CD14-positive monocyte (primary cell): ENCODE results near the gene APEX2. TPM values are rescaled to one million over a fixed set of nuclear protein-coding genes. Genes with fewer than 3 reads are reported as not detected.
A peak's percentile ranks its signal among the peaks of the same experiment; 100 is the strongest.

ENCODE experiments used
- DNase-seq, 3 donors: peaks; one replicate each; pipeline ENCODE4 v3.0.0-alpha.2; 2011 to 2022
- H2AFZ ChIP-seq: 2 replicates; pipeline ENCODE4 v1.6.0; 2012; ENCODE audit warnings: mild to moderate bottlenecking, low read depth, low read length, inconsistent platforms; ENCODE audit not compliant: insufficient read depth, poor library complexity, severe bottlenecking
- H3K27ac ChIP-seq, 2 donors: 1 replicate in 1 of 2; 2 replicates in 1 of 2; pipeline ENCODE4 v1.5.1; 2012 to 2013; ENCODE audit warnings: low read length in 2 of 2, control low read depth in 1 of 2, inconsistent platforms in 1 of 2, low read depth in 1 of 2, mild to moderate bottlenecking in 1 of 2
- H3K27me3 ChIP-seq, 2 donors: one replicate each; pipeline versions ENCODE4 v1.6.0 to v1.6.1; 2011 to 2013; ENCODE audit warnings: low read length in 2 of 2; ENCODE audit not compliant: control insufficient read depth in 2 of 2, insufficient read depth in 2 of 2
- H3K36me3 ChIP-seq, 2 donors: replicated peaks in 1 of 2; 1 replicate in 1 of 2; 2 replicates in 1 of 2; pipeline versions ENCODE4 v1.5.1 to v1.6.1; 2012 to 2013; ENCODE audit warnings: low read length in 2 of 2, control low read depth in 1 of 2, inconsistent platforms in 1 of 2, mild to moderate bottlenecking in 1 of 2; ENCODE audit not compliant: insufficient read depth in 2 of 2, control insufficient read depth in 1 of 2
- H3K4me1 ChIP-seq, 2 donors: 1 replicate in 1 of 2; 2 replicates in 1 of 2; pipeline versions ENCODE4 v1.5.1 to v1.6.1; 2012 to 2013; ENCODE audit warnings: low read length in 2 of 2, control low read depth in 1 of 2, inconsistent platforms in 1 of 2, mild to moderate bottlenecking in 1 of 2, moderate library complexity in 1 of 2; ENCODE audit not compliant: insufficient read depth in 2 of 2, control insufficient read depth in 1 of 2
- H3K4me2 ChIP-seq: replicated peaks from 2 replicates; pipeline ENCODE3; 2012; ENCODE audit warnings: low read length, moderate library complexity, mild to moderate bottlenecking; ENCODE audit not compliant: poor library complexity, severe bottlenecking; ENCODE audit errors: extremely low read depth
- H3K4me3 ChIP-seq, 3 experiments: fragments of 200-600 bp in 1 of 3; sonication (generic) in 1 of 3; replicated peaks in 1 of 3; 1 replicate in 2 of 3; 2 replicates in 1 of 3; pipeline ENCODE4 v1.5.1; 2011 to 2013; ENCODE audit warnings: low read length in 3 of 3, mild to moderate bottlenecking in 3 of 3, control low read depth in 2 of 3, low read depth in 2 of 3, inconsistent platforms in 1 of 3, moderate library complexity in 1 of 3
- H3K79me2 ChIP-seq: 2 replicates; pipeline ENCODE4 v1.6.0; 2012; ENCODE audit warnings: mild to moderate bottlenecking, control low read depth, inconsistent platforms, low read length, moderate library complexity; ENCODE audit not compliant: insufficient read depth
- H3K9ac ChIP-seq: 2 replicates; pipeline ENCODE4 v1.6.0; 2017; ENCODE audit warnings: low read length, mild to moderate bottlenecking; ENCODE audit not compliant: insufficient read depth, poor library complexity, severe bottlenecking
- H3K9me3 ChIP-seq, 2 donors: replicated peaks in 1 of 2; 1 replicate in 1 of 2; 2 replicates in 1 of 2; pipeline versions ENCODE4 v1.5.1 to v1.6.1; 2012 to 2013; ENCODE audit warnings: low read length in 2 of 2, control low read depth in 1 of 2; ENCODE audit not compliant: control insufficient read depth in 1 of 2, insufficient read depth in 1 of 2
- H4K20me1 ChIP-seq: 2 replicates; pipeline ENCODE4 v1.6.0; 2012; ENCODE audit warnings: mild to moderate bottlenecking, low read length, control low read depth, moderate library complexity; ENCODE audit not compliant: insufficient read depth
- H3K27ac Mint-ChIP-seq, 7 donors: one replicate each; pipeline ENCODE4 v1.8.0; 2020; ENCODE audit warnings: mild to moderate bottlenecking in 7 of 7, mixed read lengths in 7 of 7, moderate library complexity in 6 of 7, inconsistent platforms in 2 of 7
- H3K27me3 Mint-ChIP-seq, 3 donors: one replicate each; pipeline ENCODE4 v1.8.0; 2021 to 2022; ENCODE audit warnings: low read depth in 3 of 3, mild to moderate bottlenecking in 3 of 3, mixed read lengths in 3 of 3, moderate library complexity in 3 of 3, inconsistent platforms in 1 of 3
- H3K36me3 Mint-ChIP-seq, 2 donors: one replicate each; pipeline ENCODE4 v1.8.0; 2020; ENCODE audit warnings: mixed read lengths in 2 of 2, inconsistent platforms in 1 of 2, mild to moderate bottlenecking in 1 of 2
- H3K4me1 Mint-ChIP-seq: one replicate; pipeline ENCODE4 v1.8.0; 2020; ENCODE audit warnings: mild to moderate bottlenecking, mixed read lengths
- H3K4me3 Mint-ChIP-seq, 2 donors: one replicate each; pipeline ENCODE4 v1.8.0; 2020; ENCODE audit warnings: mild to moderate bottlenecking in 2 of 2, mixed read lengths in 2 of 2, moderate library complexity in 1 of 2
- H3K9me3 Mint-ChIP-seq, 7 donors: one replicate each; pipeline ENCODE4 v1.8.0; 2020 to 2022; ENCODE audit warnings: mixed read lengths in 7 of 7, mild to moderate bottlenecking in 6 of 7, moderate library complexity in 6 of 7, inconsistent platforms in 2 of 7
- WGBS: methylation state at CpG from one replicate; pipeline ENCODE4 v1.1.5; 2013; ENCODE audit warnings: missing lambda C conversion rate; ENCODE audit not compliant: insufficient coverage; 5-methylcytosine and 5-hydroxymethylcytosine counted together
- intact Hi-C, 2 donors: fragments of 100-400 bp; cut with micrococcal nuclease; formaldehyde crosslinking; loops; one replicate each; pipeline versions ENCODE4 v1.15.0 to v1.15.1; 2023
- polyA plus RNA-seq, 3 donors: library from polyadenylated mRNA; depleted of rRNA in 1 of 3; unstranded in 2 of 3; stranded (reverse) in 1 of 3; fragments of 300-500 nt in 2 of 3; fragments of >200 nt in 1 of 3; fragmentation: Illumina TruSeq in 2 of 3; gene quantifications; 1 replicate in 2 of 3; 2 replicates in 1 of 3; pipeline ENCODE4 v1.2.3, GENCODE V29; 2012 to 2021
- TF ChIP-seq, protein P1 (sequence below): fragments of 200-600 bp; IDR thresholded peaks from one replicate; pipeline ENCODE4 v1.8.0; 2022; ENCODE audit warnings: antibody characterized with exemption, mild to moderate bottlenecking

APEX2 gene
- polyA plus RNA-seq, 3 donors = 13.3 to 17.8 (median 14.4) TPM

DNA sequence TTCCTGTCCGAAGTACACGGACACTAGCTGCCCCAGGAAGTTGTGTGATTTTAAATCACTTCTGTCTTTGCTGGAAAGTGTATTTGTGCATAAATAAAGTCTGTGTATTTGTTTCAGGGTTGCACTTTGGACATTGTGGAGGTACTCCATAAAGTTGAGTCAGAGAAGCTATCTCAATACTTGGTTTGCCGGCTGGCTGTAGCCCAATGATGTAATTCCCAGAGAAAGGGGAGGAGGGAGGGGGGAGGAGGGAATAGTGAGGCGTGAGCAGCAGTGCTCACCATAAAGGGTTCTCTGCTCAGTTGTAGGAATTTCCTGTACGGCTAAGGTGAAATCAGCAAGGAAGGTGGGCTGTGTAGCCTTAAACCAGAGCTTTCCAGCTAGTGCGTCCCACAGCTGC is 7.5 kb downstream of the APEX2 start:
- Histone ChIP-seq H3K4me1 (peaks cover 14 to 17% of the 10 kb centered on the region in 2 donors), H3K27me3 (no peaks in the 10 kb centered on the region), H3K36me3 (peaks cover 43 to 44% of the 10 kb centered on the region in 2 donors), H3K4me2 (no peak overlapping the region), H3K79me2 (no peaks in the 10 kb centered on the region), H4K20me1 (no peaks in the 10 kb centered on the region), H3K9me3 (no peaks in the 10 kb centered on the region), H2AFZ (no peak overlapping the region), H3K4me3 (no peak overlapping the region), H3K27ac (peak overlapping the region in 1 of 2 donors; percentile 7), H3K9ac (no peak overlapping the region)
- DNase-seq = no peak
- H3K4me3 Mint-ChIP-seq = no peak overlapping the region
- no CpG with 5 or more reads among the region's 6 CpGs for WGBS
- peaks cover 13% of the 10 kb centered on the region for H3K4me1 Mint-ChIP-seq
- intact Hi-C loops = loop anchor here (10.0 kb wide), 3 partner anchors 157 to 363 kb away; partner anchors contain the start of gene MAGED2 (in 1 of the 2)
- TF ChIP-seq, protein P1, sequence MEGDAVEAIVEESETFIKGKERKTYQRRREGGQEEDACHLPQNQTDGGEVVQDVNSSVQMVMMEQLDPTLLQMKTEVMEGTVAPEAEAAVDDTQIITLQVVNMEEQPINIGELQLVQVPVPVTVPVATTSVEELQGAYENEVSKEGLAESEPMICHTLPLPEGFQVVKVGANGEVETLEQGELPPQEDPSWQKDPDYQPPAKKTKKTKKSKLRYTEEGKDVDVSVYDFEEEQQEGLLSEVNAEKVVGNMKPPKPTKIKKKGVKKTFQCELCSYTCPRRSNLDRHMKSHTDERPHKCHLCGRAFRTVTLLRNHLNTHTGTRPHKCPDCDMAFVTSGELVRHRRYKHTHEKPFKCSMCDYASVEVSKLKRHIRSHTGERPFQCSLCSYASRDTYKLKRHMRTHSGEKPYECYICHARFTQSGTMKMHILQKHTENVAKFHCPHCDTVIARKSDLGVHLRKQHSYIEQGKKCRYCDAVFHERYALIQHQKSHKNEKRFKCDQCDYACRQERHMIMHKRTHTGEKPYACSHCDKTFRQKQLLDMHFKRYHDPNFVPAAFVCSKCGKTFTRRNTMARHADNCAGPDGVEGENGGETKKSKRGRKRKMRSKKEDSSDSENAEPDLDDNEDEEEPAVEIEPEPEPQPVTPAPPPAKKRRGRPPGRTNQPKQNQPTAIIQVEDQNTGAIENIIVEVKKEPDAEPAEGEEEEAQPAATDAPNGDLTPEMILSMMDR = no peak
- peak overlapping the region in 1 of 7 donors; percentile 78 for H3K27ac Mint-ChIP-seq
- peaks cover 37 to 42% of the 10 kb centered on the region in 2 donors for H3K36me3 Mint-ChIP-seq
- peaks cover 0 to 2% (median 0%) of the 10 kb centered on the region in 7 donors for H3K9me3 Mint-ChIP-seq
- peaks cover 0 to 3% (median 2%) of the 10 kb centered on the region in 3 donors for H3K27me3 Mint-ChIP-seq

DNA sequence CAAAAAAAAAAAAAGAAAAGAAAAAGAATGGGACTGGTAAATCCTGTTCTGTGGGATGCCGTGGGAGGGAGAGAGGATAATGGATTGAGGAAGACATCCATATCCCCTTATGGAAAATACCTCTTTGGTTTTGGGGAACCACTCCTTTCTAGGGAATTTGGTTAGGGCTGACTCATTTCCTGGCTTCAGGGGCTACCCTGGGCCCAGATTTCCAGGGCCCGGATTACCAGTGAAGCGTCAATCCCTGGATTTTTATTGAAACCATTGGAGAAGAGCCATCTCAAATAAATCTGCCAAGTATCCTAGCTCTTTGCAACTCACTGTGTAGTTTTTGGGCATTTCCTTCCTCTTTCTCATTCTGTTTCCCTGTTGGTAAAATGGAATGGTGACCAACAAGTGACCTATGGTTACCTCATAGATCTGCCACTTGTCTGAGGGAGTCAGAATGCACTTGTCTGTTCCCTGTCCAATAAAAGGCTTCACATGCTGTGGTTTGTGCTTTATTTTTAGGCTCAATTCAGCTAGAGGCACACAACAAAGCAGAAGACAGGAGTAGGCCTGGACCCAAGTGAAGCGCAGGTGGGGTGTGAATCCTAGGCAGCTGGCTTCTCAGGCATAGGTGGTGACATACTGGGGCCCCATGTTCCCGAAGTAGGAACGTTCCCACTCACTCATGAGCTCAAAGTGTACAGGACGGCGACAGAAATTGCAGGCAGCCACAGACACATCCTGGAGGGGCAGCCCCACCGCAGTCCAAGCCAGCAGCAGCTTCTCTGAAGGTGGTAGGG is 8.6 kb downstream of the APEX2 start:
- peak; percentile 23 to 49 (median 28) for DNase-seq
- H3K79me2 ChIP-seq = no peaks in the 10 kb centered on the region
- H3K27ac ChIP-seq = peak overlapping the region; percentile 0 to 58
- TF ChIP-seq, protein P1 = no peak
- 60% methylated on average over 1 of the region's 9 CpGs for WGBS
- no peaks in the 10 kb centered on the region for H3K9me3 ChIP-seq
- H3K4me2 ChIP-seq = peak overlapping the region; percentile 33
- no peaks in the 10 kb centered on the region for H3K27me3 ChIP-seq
- peak overlapping the region; percentile 51 to 85 (median 66) for H3K27ac Mint-ChIP-seq
- peaks cover 13% of the 10 kb centered on the region for H3K4me1 Mint-ChIP-seq
- no peak overlapping the region for H3K4me3 ChIP-seq
- H2AFZ ChIP-seq = no peak overlapping the region
- peaks cover 30 to 31% of the 10 kb centered on the region in 2 donors for H3K36me3 Mint-ChIP-seq
- H3K4me1 ChIP-seq = peaks cover 14 to 17% of the 10 kb centered on the region in 2 donors
- peak overlapping the region; percentile 27 to 42 for H3K4me3 Mint-ChIP-seq
- H3K9me3 Mint-ChIP-seq = peaks cover 0 to 2% (median 0%) of the 10 kb centered on the region in 7 donors
- no peak overlapping the region for H3K9ac ChIP-seq
- H3K27me3 Mint-ChIP-seq = peaks cover 0 to 3% (median 2%) of the 10 kb centered on the region in 3 donors
- no peaks in the 10 kb centered on the region for H4K20me1 ChIP-seq
- H3K36me3 ChIP-seq = peaks cover 32 to 33% of the 10 kb centered on the region in 2 donors
- intact Hi-C loops = loop anchor here (10.0 kb wide), 3 partner anchors 156 to 364 kb away; partner anchors contain the start of gene MAGED2 (in 1 of the 2)
